Thyroid gland (tissue), 4 donors: Measurements from ENCODE around the gene CHRD.

Source experiments
- CTCF ChIP-seq, 6 experiments: fragments of 200-600 bp in 3 of 6; fragments of 450-650 bp in 3 of 6; sonication (generic) in 3 of 6; IDR thresholded peaks; one replicate each; pipeline ENCODE4 v1.5.1; 2016 to 2019; ENCODE audit warnings: antibody characterized with exemption in 6 of 6, mild to moderate bottlenecking in 2 of 6, inconsistent platforms in 1 of 6, moderate library complexity in 1 of 6
- POLR2A ChIP-seq, 2 donors: fragments of 450-650 bp; IDR thresholded peaks; one replicate each; pipeline ENCODE4 v1.6.1; 2017; ENCODE audit warnings: antibody characterized with exemption in 2 of 2, mild to moderate bottlenecking in 2 of 2, moderate library complexity in 1 of 2

- TF ChIP-seq CTCF (IDR thresholded peaks at IDR 0.05) (no peak), POLR2A (IDR thresholded peaks at IDR 0.05) (no peak)
Observed at GRCh38 chr3:184333700-184334099, 46.2 kb upstream of the CHRD start.
